HepG2 (cell line): ENCODE results near the gene SLC13A5. TPM values are rescaled to one million over a fixed set of nuclear protein-coding genes. Genes with fewer than 3 reads are reported as not detected.

Experiments
- ESRRA ChIP-seq: sonication (generic); formaldehyde crosslinking; IDR thresholded peaks from 2 replicates; pipeline ENCODE4 v1.5.1; 2020; ENCODE audit warnings: mild to moderate bottlenecking, low read depth, missing genetic modification reagents
- IKZF1 ChIP-seq: fragments of 450-650 bp; IDR thresholded peaks from 2 replicates; pipeline ENCODE4 v1.7.1; 2016
- KDM3A ChIP-seq: IDR thresholded peaks from 2 replicates; pipeline ENCODE4 v1.6.1; 2018; ENCODE audit warnings: low read depth, missing compliant biosample characterization
- MTF2 ChIP-seq: sonication (generic); formaldehyde crosslinking; IDR thresholded peaks from 2 replicates; pipeline ENCODE4 v1.5.0; 2020; ENCODE audit warnings: missing genetic modification reagents, borderline replicate concordance
- NONO ChIP-seq, 2 experiments: fragments of 450-650 bp in 1 of 2; sonication (generic) in 1 of 2; formaldehyde crosslinking in 1 of 2; IDR thresholded peaks in 1 of 2; conservative IDR thresholded peaks in 1 of 2; 2 replicates each; pipeline versions ENCODE4 v1.6.1 to v1.8.0; 2017 to 2022; ENCODE audit warnings: mild to moderate bottlenecking in 1 of 2, missing genetic modification reagents in 1 of 2, moderate library complexity in 1 of 2
- PAX8 ChIP-seq: sonication (generic); formaldehyde crosslinking; IDR thresholded peaks from 2 replicates; pipeline ENCODE4 v1.8.0; 2022; ENCODE audit warnings: mild to moderate bottlenecking, missing genetic modification reagents, borderline replicate concordance
- RAD21 ChIP-seq: fragments of 450-650 bp; formaldehyde crosslinking; IDR thresholded peaks from 2 replicates; pipeline ENCODE4 v1.5.0; 2020; ENCODE audit warnings: mild to moderate bottlenecking
- THYN1 ChIP-seq: sonication (generic); formaldehyde crosslinking; IDR thresholded peaks from 2 replicates; pipeline ENCODE4 v1.8.1; 2023; ENCODE audit warnings: low read depth, mild to moderate bottlenecking, moderate library complexity, missing genetic modification reagents, borderline replicate concordance
- WIZ ChIP-seq: sonication (generic); formaldehyde crosslinking; IDR thresholded peaks from 2 replicates; pipeline ENCODE4 v1.5.1; 2020; ENCODE audit warnings: mild to moderate bottlenecking, missing genetic modification reagents
- ZBED4 ChIP-seq: sonication (generic); formaldehyde crosslinking; IDR thresholded peaks from 2 replicates; pipeline ENCODE4 v1.4.0; 2020; ENCODE audit warnings: missing genetic modification reagents, borderline replicate concordance
- ZBTB2 ChIP-seq: sonication (generic); formaldehyde crosslinking; IDR thresholded peaks from 2 replicates; pipeline ENCODE4 v1.8.0; 2022; ENCODE audit warnings: low read depth, missing genetic modification reagents
- ZBTB33 ChIP-seq: sonication (generic); formaldehyde crosslinking; IDR thresholded peaks from 2 replicates; pipeline ENCODE4 v1.4.0; 2020; ENCODE audit warnings: missing genetic modification reagents
- ZBTB42 ChIP-seq: sonication (generic); formaldehyde crosslinking; IDR thresholded peaks from 2 replicates; pipeline ENCODE4 v1.5.0; 2020; ENCODE audit warnings: mild to moderate bottlenecking, missing genetic modification reagents
- ZC3H13 ChIP-seq: sonication (generic); formaldehyde crosslinking; IDR thresholded peaks from 2 replicates; pipeline ENCODE4 v1.8.1; 2023; ENCODE audit warnings: mild to moderate bottlenecking, missing genetic modification reagents, moderate library complexity
- ZMYM4 ChIP-seq: sonication (generic); formaldehyde crosslinking; IDR thresholded peaks from 2 replicates; pipeline ENCODE4 v1.8.1; 2023; ENCODE audit warnings: mild to moderate bottlenecking, missing genetic modification reagents
- ZNF224 ChIP-seq: sonication (generic); formaldehyde crosslinking; IDR thresholded peaks from 2 replicates; pipeline ENCODE4 v1.5.0; 2020; ENCODE audit warnings: mild to moderate bottlenecking, missing genetic modification reagents
- ZNF296 ChIP-seq: sonication (generic); formaldehyde crosslinking; conservative IDR thresholded peaks from 2 replicates; pipeline ENCODE4 v1.5.0; 2020; ENCODE audit warnings: mild to moderate bottlenecking, missing genetic modification reagents
- ZNF562 ChIP-seq: sonication (generic); formaldehyde crosslinking; IDR thresholded peaks from 2 replicates; pipeline ENCODE4 v1.8.0; 2022; ENCODE audit warnings: missing genetic modification reagents, borderline replicate concordance
- ZNF605 ChIP-seq: sonication (generic); formaldehyde crosslinking; IDR thresholded peaks from 2 replicates; pipeline ENCODE4 v1.8.0; 2022; ENCODE audit warnings: mild to moderate bottlenecking, missing genetic modification reagents
- ZNF704 ChIP-seq: sonication (generic); formaldehyde crosslinking; IDR thresholded peaks from 2 replicates; pipeline ENCODE4 v1.8.1; 2023; ENCODE audit warnings: mild to moderate bottlenecking, inconsistent platforms, moderate library complexity, missing genetic modification reagents, borderline replicate concordance
- ZSCAN29 ChIP-seq: sonication (generic); formaldehyde crosslinking; conservative IDR thresholded peaks from 2 replicates; pipeline ENCODE4 v1.4.0; 2020; ENCODE audit warnings: mild to moderate bottlenecking, missing genetic modification reagents
- polyA plus RNA-seq, 8 experiments: library from polyadenylated mRNA; depleted of rRNA in 3 of 8; stranded (reverse) in 7 of 8; unstranded in 1 of 8; fragments of >200 nt; fragmentation: Illumina TruSeq in 4 of 8; extraction: Trizol in 4 of 8; gene quantifications; 2 replicates each; pipeline versions ENCODE4 v1.2.1 to v1.2.3, GENCODE V29; 2011 to 2016; ENCODE audit warnings: low read depth in 4 of 8, missing spikeins in 1 of 8, mixed read lengths in 1 of 8; ENCODE audit not compliant: insufficient read depth in 1 of 8
- total RNA-seq, 5 experiments: library from RNA; depleted of rRNA; stranded (reverse); fragments of >200 nt; fragmentation: Illumina TruSeq; extraction: Trizol; gene quantifications; 2 replicates each; pipeline ENCODE4 v1.2.3, GENCODE V29; 2016; ENCODE audit warnings: low read depth in 1 of 5

Gene SLC13A5
- total and polyA plus RNA-seq, 2 of the 13 experiments (the other 11 are each of a cell fraction or from before 2014, with no cell fraction given): 42.8 to 310 TPM

GRCh38 chr17:6640536-6641246, 72.5 kb downstream of the SLC13A5 start, which contains the start of the genes KIAA0753 and TXNDC17 (continued):
- TF ChIP-seq ZBTB33 (no peak), MTF2 (no peak), ZBTB2 (CRISPR knock-in tag) (peak; percentile 62; the same call in 1 of the 2 replicates), ZSCAN29 (0 out of 2 replicates have a peak, but pooled peaks have one; percentile 44), KDM3A (no peak), ZBED4 (CRISPR knock-in tag) (peak; percentile 77; the same call in 1 of the 2 replicates), ESRRA (CRISPR knock-in tag) (0 out of 2 replicates have a peak, but pooled peaks have one; percentile 15), ZNF296 (CRISPR knock-in tag) (no peak), ZNF562 (CRISPR knock-in tag) (no peak), ZNF704 (no peak), ZNF224 (CRISPR knock-in tag) (no peak), ZC3H13 (CRISPR knock-in tag) (no peak), WIZ (CRISPR knock-in tag) (no peak), THYN1 (no peak), ZBTB42 (CRISPR knock-in tag) (0 out of 2 replicates have a peak, but pooled peaks have one; percentile 59), ZMYM4 (peak; percentile 19; the same call in 1 of the 2 replicates), ZNF605 (peak; percentile 93), RAD21 (no peak), NONO (IDR thresholded peaks at IDR 0.05) (no peak), NONO (CRISPR knock-in tag; conservative IDR thresholded peaks at IDR 0.05) (peak; percentile 87), PAX8 (no peak), IKZF1 (no peak)
